ENCODE data around the gene ODF2.

Gene ODF2

GRCh38 chr9:128455849-128456612 lies at the start of gene ODF2:
ODF2 (plus strand) TSS chr9:128456006; CDS start chr9:128456092, 86 bp downstream.
- peak within 1 kb of the TSS; percentile 68 for H3K4me3 ChIP-seq (ENCODE audit: low read depth, low read length)
- DNase-seq (ENCODE audit: low read depth) = peak; percentile 97
- TF ChIP-seq, protein P1, sequence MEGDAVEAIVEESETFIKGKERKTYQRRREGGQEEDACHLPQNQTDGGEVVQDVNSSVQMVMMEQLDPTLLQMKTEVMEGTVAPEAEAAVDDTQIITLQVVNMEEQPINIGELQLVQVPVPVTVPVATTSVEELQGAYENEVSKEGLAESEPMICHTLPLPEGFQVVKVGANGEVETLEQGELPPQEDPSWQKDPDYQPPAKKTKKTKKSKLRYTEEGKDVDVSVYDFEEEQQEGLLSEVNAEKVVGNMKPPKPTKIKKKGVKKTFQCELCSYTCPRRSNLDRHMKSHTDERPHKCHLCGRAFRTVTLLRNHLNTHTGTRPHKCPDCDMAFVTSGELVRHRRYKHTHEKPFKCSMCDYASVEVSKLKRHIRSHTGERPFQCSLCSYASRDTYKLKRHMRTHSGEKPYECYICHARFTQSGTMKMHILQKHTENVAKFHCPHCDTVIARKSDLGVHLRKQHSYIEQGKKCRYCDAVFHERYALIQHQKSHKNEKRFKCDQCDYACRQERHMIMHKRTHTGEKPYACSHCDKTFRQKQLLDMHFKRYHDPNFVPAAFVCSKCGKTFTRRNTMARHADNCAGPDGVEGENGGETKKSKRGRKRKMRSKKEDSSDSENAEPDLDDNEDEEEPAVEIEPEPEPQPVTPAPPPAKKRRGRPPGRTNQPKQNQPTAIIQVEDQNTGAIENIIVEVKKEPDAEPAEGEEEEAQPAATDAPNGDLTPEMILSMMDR (IDR thresholded peaks at IDR 0.05; ENCODE audit: low read depth, low read length) = no peak
- TF ChIP-seq POLR2A (IDR thresholded peaks at IDR 0.05; ENCODE audit: extremely low read depth, insufficient read length) (peak; percentile 89), MYC (IDR thresholded peaks at IDR 0.05; ENCODE audit: low read depth, low read length) (peak; percentile 41)
- TF ChIP-seq, protein P2, sequence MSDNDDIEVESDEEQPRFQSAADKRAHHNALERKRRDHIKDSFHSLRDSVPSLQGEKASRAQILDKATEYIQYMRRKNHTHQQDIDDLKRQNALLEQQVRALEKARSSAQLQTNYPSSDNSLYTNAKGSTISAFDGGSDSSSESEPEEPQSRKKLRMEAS (IDR thresholded peaks at IDR 0.05; ENCODE audit: low read depth, low read length) = peak; percentile 71

DNA sequence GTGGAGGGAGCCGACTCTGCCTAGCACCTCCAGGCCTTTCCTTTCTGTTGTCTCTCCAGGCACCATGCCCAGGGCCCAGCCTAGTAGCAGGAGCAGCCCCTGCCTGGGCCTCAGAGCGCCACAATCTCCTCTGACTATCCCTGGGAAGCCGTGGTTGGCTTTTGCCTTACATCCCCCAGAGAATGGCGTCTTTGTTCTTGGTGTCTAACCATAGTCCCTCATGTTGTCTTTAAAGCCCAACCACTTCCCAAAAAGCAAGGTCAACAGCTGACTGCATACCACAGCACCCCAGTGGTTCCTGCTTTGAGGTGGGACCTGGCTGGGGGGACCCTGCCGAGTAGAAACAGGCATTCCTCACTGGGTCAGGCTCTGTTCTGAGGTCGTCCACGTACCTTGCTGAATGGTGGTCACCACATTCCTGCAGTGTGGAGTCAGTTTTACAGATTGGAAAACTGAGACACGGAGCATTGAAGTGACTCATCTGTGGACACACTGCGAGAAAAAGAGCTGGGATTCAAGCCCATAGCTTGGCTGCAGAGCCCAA lies 48.9 kb upstream of the ODF2 start:
- TF ChIP-seq, protein P2 (IDR thresholded peaks at IDR 0.05; ENCODE audit: low read depth, low read length) = no peak
- TF ChIP-seq MYC (IDR thresholded peaks at IDR 0.05; ENCODE audit: low read depth, low read length) (no peak), POLR2A (IDR thresholded peaks at IDR 0.05; ENCODE audit: extremely low read depth, insufficient read length) (no peak)
- TF ChIP-seq, protein P1 (IDR thresholded peaks at IDR 0.05; ENCODE audit: low read depth, low read length) = no peak
- peak; percentile 31 for DNase-seq (ENCODE audit: low read depth)
- no peak overlapping the region for H3K4me3 ChIP-seq (ENCODE audit: low read depth, low read length)

DNA sequence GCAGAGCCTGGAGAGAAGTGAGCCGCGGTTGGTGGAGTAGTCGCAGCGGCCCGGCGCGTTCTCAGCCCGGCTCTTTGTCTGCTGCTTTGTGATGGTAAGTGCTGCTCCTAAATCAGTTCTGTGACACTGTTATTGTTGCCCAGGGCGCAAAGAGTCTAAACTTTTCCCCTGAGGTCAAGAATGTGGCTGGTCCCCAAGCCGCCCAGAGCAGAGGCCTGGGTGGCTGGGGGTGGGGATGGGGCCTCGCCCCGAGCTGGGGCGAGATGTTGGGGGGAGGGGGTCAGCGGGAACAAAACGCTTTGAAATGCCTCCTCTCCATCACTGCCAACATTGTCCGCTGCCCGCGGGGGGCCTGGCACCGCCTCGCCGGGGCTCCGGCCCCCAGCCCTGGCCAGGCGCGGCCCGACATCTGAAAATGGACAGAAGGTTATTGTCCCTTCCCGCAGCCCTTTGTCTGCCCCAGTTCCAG lies 46.8 kb upstream of the ODF2 start:
- DNase-seq (ENCODE audit: low read depth) = no peak
- TF ChIP-seq, protein P2 (IDR thresholded peaks at IDR 0.05; ENCODE audit: low read depth, low read length) = no peak
- TF ChIP-seq, protein P1 (IDR thresholded peaks at IDR 0.05; ENCODE audit: low read depth, low read length) = no peak
- no peak for TF ChIP-seq MYC (IDR thresholded peaks at IDR 0.05; ENCODE audit: low read depth, low read length)
- no peak for TF ChIP-seq POLR2A (IDR thresholded peaks at IDR 0.05; ENCODE audit: extremely low read depth, insufficient read length)
- H3K4me3 ChIP-seq (ENCODE audit: low read depth, low read length) = no peak overlapping the region

GRCh38 chr9:128409450-128409849 lies 46.4 kb upstream of the ODF2 start:
- no peak for DNase-seq (ENCODE audit: low read depth)
- no peak for TF ChIP-seq MYC (IDR thresholded peaks at IDR 0.05; ENCODE audit: low read depth, low read length)
- TF ChIP-seq POLR2A (IDR thresholded peaks at IDR 0.05; ENCODE audit: extremely low read depth, insufficient read length) = no peak
- TF ChIP-seq, protein P2 (IDR thresholded peaks at IDR 0.05; ENCODE audit: low read depth, low read length) = no peak
- TF ChIP-seq, protein P1 (IDR thresholded peaks at IDR 0.05; ENCODE audit: low read depth, low read length) = no peak
- H3K4me3 ChIP-seq (ENCODE audit: low read depth, low read length) = no peak overlapping the region

- no peak for TF ChIP-seq POLR2A (IDR thresholded peaks at IDR 0.05; ENCODE audit: extremely low read depth, insufficient read length)
- TF ChIP-seq, protein P1 (IDR thresholded peaks at IDR 0.05; ENCODE audit: low read depth, low read length) = peak; percentile 18
These were observed 45.8 kb upstream of the ODF2 start for GRCh38 chr9:128409978-128410377.

More at GRCh38 chr9:128409978-128410377, 45.8 kb upstream of the ODF2 start:
- H3K4me3 ChIP-seq (ENCODE audit: low read depth, low read length) = no peak overlapping the region
- peak; percentile 28 for DNase-seq (ENCODE audit: low read depth)

All from NB4 (cell line).